Activated T-cell treated with anti-CD3 and anti-CD28 coated beads for 48 hours (primary cell): ENCODE data around the gene SLC6A12.
"Not testable (repeated sequence)": the region's sequence is repeated elsewhere in the genome, so short reads cannot be mapped to it uniquely, and the experiment has no call there.

Experiments used
- DNase-seq: peaks from one replicate; pipeline ENCODE4 v3.0.0-alpha.2; 2020; ENCODE audit warnings: low read depth

The SLC6A12 gene

DNA sequence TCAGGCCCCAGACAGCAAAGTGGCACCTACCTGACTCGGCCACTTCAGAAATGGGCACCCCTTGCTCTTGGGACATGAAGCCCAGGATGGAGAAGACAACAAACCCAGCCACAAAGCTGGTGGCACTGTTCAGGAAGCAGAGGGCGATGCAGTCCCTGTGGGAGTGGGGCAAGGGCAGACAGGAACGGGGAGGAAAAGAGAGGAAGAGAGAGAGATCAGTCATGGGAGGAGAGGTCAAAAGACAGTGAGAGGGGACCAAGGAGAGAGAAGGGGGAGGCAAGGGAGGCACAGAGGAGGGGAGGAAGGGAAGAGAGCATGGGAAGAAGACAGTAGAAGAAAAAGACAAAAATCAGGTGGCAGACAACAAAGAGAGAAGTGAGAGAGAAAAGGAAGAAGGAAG lies 16.6 kb downstream of the SLC6A12 start:
- no peak for DNase-seq

DNA sequence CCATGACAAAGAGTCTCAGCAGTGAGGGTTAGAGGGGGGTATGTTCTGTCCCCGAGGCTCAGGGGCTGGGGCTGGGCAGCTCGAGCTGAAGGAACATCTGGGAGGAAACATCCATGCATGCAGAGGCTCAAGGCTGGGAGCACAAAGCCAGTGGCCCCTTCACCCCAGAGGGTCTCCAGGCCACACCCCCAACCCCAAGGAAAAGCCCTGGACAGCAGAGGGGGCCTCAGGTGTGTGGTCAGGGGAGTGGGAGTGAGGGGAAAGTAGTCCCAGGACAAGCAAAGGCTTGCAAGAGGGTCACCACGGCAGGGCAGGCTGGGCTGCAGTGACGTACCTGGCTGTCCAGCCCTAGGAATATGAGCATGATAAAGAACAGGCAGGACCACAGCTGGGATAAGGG lies 17.5 kb downstream of the SLC6A12 start:
- no peak for DNase-seq

DNA sequence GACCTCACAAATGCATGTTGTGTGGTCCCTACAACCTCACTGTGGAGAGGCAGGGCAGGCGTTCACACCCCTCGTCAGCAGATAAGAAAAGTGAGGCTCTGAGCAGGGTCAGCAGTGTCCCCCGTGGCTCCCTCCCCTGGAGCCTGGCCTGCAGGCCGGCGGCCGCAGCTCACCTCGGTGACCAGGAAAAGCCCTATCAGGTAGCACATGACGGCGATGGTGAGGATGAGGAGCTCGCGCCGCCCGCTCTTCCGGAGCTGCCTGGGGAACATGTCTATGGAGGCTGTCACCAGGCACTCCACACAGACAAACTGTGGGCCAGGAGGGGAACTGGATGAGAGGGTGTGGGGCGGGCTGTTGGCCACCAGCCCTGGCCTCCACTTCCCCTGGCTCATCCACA lies 18.0 kb downstream of the SLC6A12 start:
- no peak for DNase-seq

DNA sequence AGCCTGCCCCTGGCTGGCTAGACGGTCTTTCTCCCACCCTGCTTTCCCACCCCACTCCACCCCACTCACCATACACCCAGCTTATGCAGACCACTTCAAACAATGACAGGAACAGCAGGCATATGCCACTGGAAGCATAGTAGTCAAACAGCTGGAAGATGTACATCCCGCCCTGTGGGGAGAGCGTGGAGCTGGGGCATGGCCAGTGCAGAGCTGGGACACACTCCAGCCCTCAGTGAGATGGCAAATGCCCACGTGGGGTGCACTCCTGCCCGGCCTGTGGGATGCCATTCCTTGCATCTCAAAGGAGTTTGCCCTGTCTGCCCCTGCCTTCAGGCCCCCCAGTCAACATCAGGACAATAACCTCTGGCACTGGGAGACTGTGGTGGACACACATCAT lies 18.8 kb downstream of the SLC6A12 start:
- no peak for DNase-seq

DNA sequence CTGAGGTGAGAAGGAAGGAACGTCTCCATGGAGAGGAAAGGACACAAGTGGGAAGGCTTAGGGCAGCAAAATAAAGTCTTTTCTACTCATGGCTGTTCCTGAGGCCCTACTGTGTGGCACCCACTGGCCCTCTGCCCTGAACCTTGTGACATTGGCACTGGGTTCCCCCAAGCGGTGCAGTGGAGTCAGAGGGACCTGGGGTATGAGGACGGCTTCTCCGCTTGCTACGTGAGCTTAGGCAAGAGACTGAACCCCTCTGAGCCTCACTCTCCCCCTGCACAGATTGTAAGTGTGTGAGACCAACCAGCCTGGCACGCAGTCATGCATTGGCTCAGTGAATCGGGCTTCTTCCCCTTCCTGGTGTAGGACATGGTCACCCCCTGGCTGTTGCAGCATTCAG lies 19.7 kb downstream of the SLC6A12 start:
- DNase-seq: no peak

DNA sequence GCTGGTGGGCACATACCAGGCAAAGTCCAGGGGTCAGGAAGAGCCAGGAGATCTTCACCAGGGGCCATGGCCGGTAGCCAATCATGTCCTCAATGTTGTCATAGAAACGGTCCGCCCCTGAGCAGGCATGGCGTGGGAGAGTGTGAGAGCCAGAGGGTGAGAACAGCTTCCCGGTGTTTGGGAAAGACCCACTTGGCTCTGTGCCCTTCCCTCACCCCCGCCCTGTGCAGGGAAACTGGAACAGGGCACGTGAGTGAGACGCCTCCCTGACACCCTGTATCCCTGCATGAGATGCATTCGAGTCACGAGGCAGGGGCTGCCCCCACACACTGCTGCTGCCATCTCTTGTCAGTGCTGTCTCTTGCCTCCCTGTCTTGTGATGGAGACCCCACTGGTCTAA lies 20.7 kb downstream of the SLC6A12 start:
- DNase-seq: no peak

DNA sequence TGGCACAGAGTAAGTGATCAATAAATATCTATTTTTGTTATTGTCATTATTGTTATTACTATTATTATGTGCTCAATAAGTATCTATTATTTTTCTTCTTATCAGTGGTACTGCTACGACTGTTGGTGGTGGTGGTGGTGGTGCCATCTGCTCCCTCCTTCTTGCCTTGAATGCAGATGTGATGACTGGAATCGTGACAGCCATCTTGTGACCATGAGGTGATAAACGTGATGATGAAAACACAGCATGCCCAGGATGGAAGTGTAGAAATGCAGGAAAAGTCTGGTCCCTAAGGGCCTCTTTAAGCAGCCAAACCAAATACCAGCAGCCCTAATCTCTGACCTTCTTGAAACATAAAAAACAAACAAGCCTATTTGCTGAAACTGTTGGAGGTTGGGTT lies 22.4 kb downstream of the SLC6A12 start:
- no peak for DNase-seq

DNA sequence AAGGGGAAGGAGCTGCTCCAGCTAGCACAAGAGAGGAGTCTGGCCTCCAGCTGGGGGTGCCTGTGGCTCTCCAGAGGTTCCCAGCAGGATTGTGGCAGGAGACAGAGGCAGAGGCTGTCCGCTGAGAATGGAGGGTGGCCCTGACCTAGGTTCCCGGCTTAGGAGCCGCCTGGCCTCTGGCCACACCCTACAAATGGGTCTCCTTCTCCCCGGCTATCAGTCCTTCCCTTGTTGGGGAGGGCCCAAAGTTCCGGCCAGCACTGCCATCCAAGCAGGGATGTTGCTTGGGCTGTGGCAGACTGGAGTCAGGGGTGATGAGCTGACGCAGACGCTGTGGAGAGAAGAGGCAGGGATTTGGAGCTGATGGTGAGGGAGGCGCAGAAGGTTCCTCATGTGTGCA lies 23.1 kb downstream of the SLC6A12 start:
- no peak for DNase-seq

DNA sequence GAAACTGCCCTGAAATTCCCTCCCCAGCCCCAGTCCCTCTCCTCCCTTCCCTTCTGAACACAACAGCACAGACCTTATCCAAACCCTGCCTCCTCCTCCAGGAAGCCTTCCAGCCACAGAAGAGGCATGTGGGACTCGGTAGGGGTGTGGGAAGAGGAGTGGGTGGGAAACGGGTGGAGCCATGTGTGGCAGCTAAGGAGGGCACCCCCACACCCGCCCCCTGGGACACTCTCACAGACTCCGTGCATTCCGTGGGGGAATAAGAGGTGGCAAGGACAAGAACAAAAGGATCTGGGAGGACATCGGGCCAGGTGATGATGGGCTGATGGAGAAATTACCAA lies 24.4 kb downstream of the SLC6A12 start:
- DNase-seq: no peak

DNA sequence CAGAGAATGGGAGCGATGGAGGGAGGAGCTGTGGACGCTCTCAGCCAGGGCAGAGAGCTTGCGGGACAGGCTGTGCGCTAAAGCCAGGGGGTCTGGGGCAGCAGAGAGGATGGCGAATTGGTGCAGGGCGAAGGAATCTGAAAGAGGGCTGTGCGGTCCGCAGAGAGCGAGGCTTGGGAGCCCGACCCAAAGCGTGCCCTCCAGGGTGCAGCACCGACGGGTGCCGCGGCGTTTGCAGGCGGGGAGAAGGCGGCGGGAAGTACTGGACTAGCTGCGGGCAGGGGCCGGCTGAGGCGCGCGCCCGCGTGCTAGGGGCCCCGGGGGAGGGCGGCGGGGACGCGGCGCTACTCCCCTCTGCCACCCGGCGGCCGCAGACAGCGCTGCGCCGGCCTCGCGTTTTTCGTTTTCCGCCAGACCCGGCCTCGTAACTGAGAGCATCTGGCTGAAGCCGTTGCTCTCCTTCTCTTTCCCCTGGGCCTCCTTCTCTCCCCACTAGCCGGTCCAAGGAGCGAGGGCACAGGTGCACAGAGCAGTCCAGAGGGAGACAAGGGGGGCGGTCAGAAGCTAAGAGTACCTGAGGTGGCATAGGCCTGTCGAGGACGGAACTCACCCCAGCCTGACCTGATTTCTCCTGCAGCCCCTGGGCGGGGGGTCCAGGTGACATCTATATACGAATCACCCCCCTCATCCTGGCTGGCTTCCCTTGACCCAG lies 24.9 kb downstream of the SLC6A12 start:
- DNase-seq: peak; percentile 59

DNA sequence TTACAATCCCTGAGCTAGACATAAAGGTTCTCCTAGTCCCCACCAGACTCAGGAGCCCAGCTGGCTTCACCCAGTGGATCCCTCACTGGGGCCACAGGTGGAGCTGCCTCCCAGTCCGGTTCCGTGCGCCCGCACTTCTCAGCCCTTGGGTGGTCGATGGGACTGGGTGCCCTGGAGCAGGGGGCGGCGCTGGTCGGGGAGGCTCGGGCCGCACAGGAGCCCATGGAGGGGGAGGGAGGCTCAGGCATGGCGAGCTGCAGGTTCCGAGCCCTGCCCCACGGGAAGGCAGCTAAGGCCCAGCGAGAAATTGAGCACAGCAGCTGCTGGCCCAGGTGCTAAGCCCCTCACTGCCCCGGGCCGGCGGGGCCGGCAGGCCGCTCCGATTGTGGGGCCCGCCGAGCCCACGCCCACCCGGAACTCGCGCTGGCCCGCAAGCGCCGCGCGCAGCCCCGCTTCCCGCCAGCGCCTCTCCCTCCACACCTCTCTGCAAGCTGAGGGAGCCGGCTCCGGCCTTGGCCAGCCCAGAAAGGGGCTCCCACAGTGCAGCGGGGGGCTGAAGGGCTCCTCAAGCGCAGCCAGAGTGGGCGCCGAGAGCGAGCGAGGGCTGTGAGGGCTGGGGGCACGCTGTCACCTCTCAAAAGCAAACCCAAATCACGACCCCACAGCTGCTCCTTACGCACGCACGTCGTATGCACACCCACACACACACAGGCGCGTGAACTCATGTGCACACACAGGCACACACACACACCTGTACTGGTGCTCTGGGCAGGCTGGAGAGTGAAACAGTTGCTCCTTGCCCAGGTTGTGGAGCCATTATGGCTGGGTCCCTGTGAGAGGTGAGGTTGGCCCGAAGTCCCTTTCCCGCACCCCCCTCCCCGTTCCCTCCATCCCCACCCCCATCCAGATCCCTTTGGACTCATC lies 25.7 kb downstream of the SLC6A12 start:
- DNase-seq: not testable (repeated sequence)

DNA sequence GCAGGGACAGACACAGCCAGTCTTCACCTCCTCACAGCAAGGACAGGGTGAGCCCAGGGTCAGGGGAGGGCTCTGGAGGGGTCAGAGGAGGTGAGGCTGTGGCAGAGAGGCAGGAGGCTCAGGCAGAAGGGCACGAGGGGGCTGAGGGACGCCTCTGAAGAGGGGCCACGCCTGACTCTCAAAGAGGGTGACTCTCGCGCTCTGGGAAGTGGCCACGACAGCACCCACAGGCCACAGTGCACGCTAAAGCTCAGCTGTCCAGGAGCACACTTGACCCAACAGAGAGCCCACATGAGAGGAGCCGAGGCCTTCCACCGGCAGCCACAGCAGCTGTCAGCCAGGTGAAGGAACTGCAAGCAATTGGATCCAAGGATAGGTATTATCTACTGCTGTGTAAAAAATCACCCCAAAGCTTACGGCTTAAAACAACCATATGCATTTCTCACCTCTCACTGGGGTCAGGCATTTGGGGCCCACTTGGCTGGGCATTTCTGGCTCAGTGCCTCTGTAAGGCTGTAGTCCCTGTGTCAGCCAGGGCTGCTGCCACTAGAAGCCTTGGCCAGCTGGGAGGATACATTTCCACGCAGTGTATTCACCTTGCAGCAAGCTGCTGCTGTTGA lies 27.8 kb downstream of the SLC6A12 start:
- no peak for DNase-seq

DNA sequence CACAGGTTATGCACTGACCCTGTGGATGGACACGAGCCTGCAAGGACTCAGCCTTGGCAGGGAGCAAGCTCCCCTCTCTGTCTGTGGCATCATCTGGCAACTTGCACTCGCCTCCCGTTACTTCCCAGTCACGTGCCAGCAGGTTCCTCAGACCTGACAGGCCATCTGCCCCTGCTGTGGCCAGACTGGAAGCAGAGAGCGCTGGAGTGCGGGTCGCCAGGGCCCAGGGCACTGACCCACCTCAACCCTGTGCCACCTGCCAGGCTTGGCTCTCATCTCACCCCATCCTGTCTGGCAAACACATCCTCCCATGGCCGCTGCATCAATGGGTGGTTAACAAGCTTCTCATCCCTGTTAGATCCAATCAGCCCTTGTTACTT lies 28.4 kb downstream of the SLC6A12 start:
- DNase-seq: no peak

DNA sequence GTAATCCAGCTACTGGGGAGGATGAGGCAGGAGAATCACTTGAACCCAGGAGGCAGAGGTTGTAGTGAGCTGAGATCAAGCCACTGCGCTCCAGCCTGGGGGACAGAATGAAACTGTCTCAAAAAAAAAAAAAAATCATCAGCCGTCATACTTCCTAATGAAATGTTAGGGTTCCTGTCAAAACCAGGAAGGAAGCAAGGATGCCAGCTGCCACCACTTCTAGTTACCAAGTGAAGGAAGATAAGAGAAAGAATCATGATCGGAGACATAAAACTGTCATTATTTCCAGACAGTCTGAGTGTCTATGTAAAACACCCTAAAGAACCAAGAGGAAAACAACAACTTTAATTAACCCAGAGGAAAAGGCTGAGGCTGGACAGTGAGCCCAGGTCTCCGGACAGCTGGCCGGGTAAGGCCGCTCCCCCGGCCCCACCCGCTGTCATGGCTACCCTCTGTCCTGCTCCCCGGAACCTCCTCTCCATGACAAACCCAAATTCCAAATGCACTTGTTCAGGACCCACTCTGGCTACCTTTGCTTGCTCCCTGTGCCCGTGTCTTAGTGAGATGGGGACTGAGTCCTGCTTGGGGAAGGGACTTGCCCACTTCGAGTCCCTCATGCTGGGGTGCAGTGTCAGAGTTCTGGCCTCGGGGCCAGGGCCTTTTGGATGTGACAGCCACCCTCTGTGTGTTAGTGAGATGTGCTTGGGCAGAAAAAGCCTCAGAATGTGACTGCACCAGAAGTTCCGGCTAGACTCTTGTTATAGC lies 29.0 kb downstream of the SLC6A12 start:
- DNase-seq: no peak

DNA sequence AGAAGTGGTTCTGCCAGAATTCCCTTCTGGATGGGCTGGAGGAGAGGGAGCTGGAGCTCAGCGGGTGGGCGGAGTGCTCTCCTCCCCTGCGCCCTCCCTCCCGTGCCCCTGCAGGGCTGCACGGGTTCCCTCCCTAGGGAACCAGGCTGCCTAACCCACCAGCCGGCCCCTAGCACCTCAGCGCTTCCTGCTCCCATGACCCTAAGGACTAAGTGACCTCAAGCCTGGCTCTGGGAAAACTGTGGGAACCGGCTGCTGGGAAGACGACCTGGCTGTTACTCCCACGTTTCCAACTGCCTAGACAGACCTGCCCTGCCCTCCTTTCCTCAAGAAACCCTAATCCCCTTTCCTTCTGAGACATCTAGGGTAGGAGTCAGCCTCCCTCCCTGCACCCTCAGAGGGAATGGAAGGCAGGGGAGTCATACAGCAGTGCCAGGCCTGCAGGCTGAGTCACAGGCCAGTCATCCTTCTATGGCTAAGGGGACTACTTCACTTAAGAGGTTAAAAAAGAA lies 31.5 kb downstream of the SLC6A12 start:
- no peak for DNase-seq

DNA sequence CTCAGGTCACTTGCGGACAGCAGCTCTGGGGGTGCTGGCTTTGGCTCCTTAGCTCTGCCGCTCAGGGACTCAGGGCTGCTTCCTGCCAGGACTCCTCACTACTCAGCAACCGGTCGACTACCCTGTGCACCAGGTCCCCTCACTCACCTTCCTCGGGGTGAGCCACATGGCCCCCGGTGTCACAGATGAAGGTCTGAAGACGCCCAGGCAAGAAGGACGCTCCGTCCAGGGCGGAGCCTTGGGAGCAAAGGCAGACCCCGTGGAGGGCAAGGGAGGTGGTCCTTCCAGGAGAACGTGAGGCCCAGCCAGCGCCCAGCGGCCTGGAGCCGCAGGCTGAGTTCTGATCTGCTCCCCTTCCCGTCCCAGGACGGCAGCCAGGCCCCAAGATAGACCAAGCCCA lies 32.0 kb downstream of the SLC6A12 start:
- no peak for DNase-seq

DNA sequence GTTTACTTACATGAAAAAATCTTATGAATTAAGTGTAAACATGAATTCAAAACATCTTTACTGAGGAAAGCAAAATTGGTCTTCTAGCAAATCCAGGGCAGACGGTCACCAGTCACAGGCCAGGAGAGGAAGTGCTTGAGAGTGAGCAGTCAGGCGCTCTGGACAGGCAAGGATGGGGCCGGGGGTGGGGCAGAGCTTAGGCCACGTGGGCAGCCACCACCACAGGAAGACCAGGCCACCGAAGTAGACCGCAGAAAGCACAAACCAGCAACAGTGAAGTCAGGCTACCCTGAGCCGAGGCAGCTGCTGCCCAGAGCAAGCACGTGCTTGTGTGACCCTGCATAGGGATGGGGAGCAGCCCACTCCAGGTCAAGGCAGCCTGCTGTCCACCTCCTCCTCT lies 33.5 kb downstream of the SLC6A12 start:
- DNase-seq: no peak

DNA sequence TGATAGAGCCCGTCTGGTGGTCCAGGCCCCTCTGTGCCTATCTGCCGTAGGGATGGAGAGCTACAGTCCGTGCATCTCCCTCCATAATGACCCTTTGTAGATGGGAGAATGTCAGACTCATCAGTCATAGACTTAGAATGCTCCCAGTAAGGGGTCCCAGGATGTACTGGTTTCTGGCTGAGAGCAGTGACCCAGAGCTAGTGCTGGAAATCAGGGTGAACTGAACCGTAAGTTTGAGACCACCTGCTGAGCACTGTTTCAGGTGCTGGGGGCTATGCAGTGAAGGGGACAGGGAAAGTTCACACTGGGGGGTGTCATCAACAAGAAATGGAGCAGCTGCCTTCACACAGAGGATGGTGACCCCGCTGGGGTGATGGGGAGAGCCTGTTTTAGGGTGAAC lies 34.1 kb downstream of the SLC6A12 start:
- DNase-seq: no peak

DNA sequence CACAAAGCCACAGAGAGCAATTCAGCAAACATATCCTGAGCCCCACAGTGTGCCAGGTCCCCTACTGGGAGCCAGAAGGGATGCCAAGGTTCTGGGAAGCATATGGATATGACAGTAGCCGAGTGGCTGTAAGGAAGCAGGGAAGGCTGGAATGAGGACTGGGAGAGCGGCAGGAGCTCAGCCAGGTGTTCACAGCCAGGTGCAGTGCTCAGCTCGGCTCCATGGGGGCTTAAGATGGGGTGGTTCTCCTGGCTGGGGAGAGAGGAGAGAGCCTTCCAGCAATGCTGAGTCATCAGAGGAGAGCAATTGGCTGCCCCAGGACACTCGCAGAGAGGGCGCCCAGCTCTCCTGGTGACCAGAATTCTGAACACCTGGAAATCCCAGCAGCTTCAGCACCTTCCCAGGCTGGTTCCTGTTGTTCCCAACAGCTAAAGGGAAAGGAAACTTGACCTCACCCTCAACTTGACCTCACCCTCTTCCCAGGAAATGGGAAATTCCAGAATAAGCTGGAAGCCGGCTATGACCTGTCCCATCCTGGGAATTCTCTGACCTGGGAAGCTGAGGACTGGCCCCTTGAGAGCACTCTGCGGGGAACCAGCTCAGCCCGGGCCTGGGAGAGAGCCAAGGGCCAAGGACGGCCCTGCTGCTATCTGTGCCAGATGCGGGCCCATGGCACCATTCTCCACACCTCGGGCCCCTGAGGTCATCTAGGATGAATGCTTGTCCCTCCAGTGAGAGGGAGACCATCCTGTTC lies 34.6 kb downstream of the SLC6A12 start:
- DNase-seq: no peak

DNA sequence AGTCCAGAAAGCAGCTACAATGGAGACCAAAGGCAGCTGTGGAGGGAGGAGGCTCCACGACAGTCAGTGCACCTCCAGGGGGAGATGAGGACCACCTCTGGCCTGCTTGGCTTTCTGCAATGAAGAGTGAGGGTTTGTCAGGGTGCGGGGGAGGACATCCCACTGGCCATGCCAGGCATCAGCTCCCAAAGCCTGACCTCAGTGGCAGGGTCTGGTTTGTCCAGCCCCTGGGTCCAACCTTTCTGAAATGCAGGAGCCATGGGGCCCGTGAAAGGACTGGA lies 35.2 kb downstream of the SLC6A12 start:
- no peak for DNase-seq

DNA sequence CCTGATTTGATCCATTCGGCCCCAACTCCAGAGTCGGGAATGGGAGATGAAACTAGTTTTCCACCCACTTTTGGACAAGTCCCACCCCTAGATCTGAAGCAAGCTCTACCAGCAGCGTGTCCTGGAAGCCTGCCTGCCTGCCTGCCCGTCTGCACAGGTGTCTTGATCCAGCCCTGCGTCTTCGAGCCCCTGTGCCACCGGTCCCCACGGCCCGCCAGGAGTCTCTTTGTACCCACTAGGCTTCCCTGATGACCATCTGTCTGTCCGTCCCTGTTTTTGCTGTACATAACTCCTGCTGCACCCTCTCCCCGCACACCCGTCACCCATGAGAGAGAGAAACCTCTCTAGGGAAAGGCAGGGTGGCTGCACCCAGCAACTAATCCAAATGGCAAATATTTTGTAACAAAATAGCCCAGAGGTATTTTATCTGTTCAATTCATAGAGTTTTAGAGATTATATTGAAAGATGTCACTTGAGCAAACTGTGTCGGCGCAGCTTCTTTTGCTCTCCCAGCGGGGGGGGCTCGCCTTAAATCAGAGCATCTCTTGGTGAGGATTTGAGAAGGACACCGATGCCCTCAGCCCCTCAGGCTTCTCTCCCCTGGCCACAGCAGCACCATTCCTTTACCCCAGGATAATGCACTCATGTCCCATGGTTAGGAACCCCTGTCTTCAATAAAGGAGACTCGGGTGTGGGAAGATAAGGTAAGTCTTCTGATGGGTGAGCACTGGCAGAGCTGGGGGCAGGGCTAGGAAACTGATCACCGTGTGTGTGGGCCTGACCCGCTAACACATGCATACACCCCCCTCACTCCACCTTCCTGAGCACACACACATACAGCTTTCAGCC lies 35.8 kb downstream of the SLC6A12 start:
- DNase-seq: no peak
